ENCODE measurements around the gene SOS2.

DNA sequence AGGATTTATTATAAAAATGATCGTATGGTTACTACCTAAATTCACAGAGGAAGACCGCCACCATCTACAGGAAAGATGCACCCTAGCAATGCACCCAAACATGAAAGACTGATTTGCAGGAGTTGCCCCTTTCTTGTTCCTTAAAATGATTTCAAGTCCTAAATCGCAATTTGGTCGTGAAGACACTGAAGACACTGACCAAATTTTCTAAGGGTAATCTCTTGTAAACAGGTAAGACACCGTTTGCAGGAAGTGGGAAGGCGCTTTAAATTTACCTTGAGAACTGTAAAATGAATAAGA is 1.0 kb downstream of the SOS2 start:
- TF ChIP-seq POLR2AphosphoS5 (IDR thresholded peaks at IDR 0.05) (no peak), POLR2A (IDR thresholded peaks at IDR 0.05) (no peak)
